Measurements from ENCODE around the gene ADGRG4.

The ADGRG4 gene

GRCh38 chrX:136376713-136377112 lies 76.0 kb downstream of the ADGRG4 start:
- Histone ChIP-seq H3K36me3 (ENCODE audit: control insufficient read depth in 4 of 4, insufficient read depth in 4 of 4, low read length in 3 of 4) (no peaks in the 10 kb centered on the region), H3K4me1 (ENCODE audit: control extremely low read depth in 1 of 4, control insufficient read depth in 4 of 4, insufficient read depth in 4 of 4, low read length in 3 of 4) (no peaks in the 10 kb centered on the region), H3K4me3 (ENCODE audit: control insufficient read depth in 1 of 7, extremely low read depth in 1 of 7, insufficient read depth in 4 of 7, low read depth in 2 of 7, low read length in 6 of 7) (no peak overlapping the region), H3K27me3 (replicated peaks in 2 of 5; ENCODE audit: control insufficient read depth in 4 of 5, insufficient read depth in 5 of 5, low read length in 4 of 5) (no peaks in the 10 kb centered on the region), H3K9me3 (ENCODE audit: control extremely low read depth in 1 of 5, control insufficient read depth in 4 of 5, insufficient read depth in 2 of 5, low read depth in 1 of 5, low read length in 4 of 5) (no peaks in the 10 kb centered on the region), H3K27ac (ENCODE audit: insufficient read depth in 1 of 2, low read depth in 1 of 2, low read length in 2 of 2, poor library complexity in 1 of 2, severe bottlenecking in 2 of 2) (no peak overlapping the region)
- CTCF ChIA-PET, result interaction anchor here (0.9 kb wide), 1 partner anchor 10 kb away, joined by 5 read pairs; no protein-coding TSS in a partner anchor
- no peak for DNase-seq
- 83% methylated on average over 2 of the region's 5 CpGs for WGBS (ENCODE audit: insufficient coverage)
- POLR2A ChIA-PET, result no interaction called here

- no peaks in the 10 kb centered on the region for H3K36me3 ChIP-seq (ENCODE audit: control insufficient read depth in 4 of 4, insufficient read depth in 4 of 4, low read length in 3 of 4)
- DNase-seq, result peak in 1 of 3 donors; percentile 3
- no peak overlapping the region for H3K27ac ChIP-seq (ENCODE audit: insufficient read depth in 1 of 2, low read depth in 1 of 2, low read length in 2 of 2, poor library complexity in 1 of 2, severe bottlenecking in 2 of 2)
- no CpG with 5 or more reads among the region's 1 CpG for WGBS (ENCODE audit: insufficient coverage)
- no peak overlapping the region for H3K4me3 ChIP-seq (ENCODE audit: control insufficient read depth in 1 of 7, extremely low read depth in 1 of 7, insufficient read depth in 4 of 7, low read depth in 2 of 7, low read length in 6 of 7)
- ChIA-PET CTCF (interaction anchor here (1.1 kb wide), 1 partner anchor 14 kb away, joined by 3 read pairs; no protein-coding TSS in a partner anchor), POLR2A (no interaction called here)
- H3K9me3 ChIP-seq (ENCODE audit: control extremely low read depth in 1 of 5, control insufficient read depth in 4 of 5, insufficient read depth in 2 of 5, low read depth in 1 of 5, low read length in 4 of 5), result no peaks in the 10 kb centered on the region
- H3K27me3 ChIP-seq (replicated peaks in 2 of 5; ENCODE audit: control insufficient read depth in 4 of 5, insufficient read depth in 5 of 5, low read length in 4 of 5), result no peaks in the 10 kb centered on the region
- no peaks in the 10 kb centered on the region for H3K4me1 ChIP-seq (ENCODE audit: control extremely low read depth in 1 of 4, control insufficient read depth in 4 of 4, insufficient read depth in 4 of 4, low read length in 3 of 4)
Observed at GRCh38 chrX:136380010-136380769, 79.4 kb downstream of the ADGRG4 start.

DNA sequence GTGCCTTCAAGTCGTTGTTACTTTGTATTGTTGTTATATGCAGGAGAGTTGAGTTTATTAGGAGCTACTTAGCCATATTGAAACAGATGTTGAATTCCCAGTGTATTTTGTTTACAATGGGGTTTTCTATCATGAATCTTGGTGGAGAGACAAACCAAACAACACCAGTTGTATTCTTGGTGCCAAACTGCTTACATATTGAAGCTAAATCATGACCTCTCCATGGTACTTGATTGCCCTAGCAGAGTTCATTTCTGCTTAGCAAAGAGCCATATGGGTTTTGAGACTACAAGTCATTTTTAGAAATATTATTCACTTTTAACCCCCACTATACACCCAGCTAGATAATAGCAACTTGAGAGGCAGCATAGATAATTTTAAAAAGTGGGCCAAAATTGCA lies 85.4 kb downstream of the ADGRG4 start:
- Histone ChIP-seq H3K27ac (ENCODE audit: insufficient read depth in 1 of 2, low read depth in 1 of 2, low read length in 2 of 2, poor library complexity in 1 of 2, severe bottlenecking in 2 of 2) (no peak overlapping the region), H3K36me3 (ENCODE audit: control insufficient read depth in 4 of 4, insufficient read depth in 4 of 4, low read length in 3 of 4) (no peaks in the 10 kb centered on the region), H3K4me1 (ENCODE audit: control extremely low read depth in 1 of 4, control insufficient read depth in 4 of 4, insufficient read depth in 4 of 4, low read length in 3 of 4) (no peaks in the 10 kb centered on the region), H3K4me3 (ENCODE audit: control insufficient read depth in 1 of 7, extremely low read depth in 1 of 7, insufficient read depth in 4 of 7, low read depth in 2 of 7, low read length in 6 of 7) (no peak overlapping the region), H3K9me3 (ENCODE audit: control extremely low read depth in 1 of 5, control insufficient read depth in 4 of 5, insufficient read depth in 2 of 5, low read depth in 1 of 5, low read length in 4 of 5) (peaks cover 0 to 1% (median 0%) of the 10 kb centered on the region in 5 experiments), H3K27me3 (replicated peaks in 2 of 5; ENCODE audit: control insufficient read depth in 4 of 5, insufficient read depth in 5 of 5, low read length in 4 of 5) (no peaks in the 10 kb centered on the region)
- ChIA-PET CTCF (no interaction called here), POLR2A (no interaction called here)
- DNase-seq, result no peak
- WGBS (ENCODE audit: insufficient coverage), result 71% methylated on average over 1 of the region's 1 CpG

DNA sequence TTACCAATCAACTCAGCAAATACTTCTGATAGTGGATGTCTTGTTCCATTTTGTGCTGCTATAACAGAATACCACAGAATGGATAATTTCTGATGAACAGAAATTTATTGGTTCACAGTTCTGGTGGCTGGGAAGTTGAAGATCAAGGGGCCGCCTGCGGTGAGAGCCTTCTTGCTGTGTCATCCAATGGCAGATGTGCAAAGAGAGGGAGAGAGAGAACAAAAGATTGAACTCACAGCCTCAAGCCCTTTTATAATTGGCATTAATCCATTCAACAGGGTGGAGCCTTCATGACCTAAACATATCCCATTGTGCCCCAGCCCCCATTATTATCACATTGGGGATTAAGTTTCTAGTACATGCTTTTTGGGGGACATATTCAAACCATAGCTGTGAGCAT lies 86.1 kb downstream of the ADGRG4 start:
- Histone ChIP-seq H3K9me3 (ENCODE audit: control extremely low read depth in 1 of 5, control insufficient read depth in 4 of 5, insufficient read depth in 2 of 5, low read depth in 1 of 5, low read length in 4 of 5) (peaks cover 0 to 1% (median 0%) of the 10 kb centered on the region in 5 experiments), H3K36me3 (ENCODE audit: control insufficient read depth in 4 of 4, insufficient read depth in 4 of 4, low read length in 3 of 4) (no peaks in the 10 kb centered on the region), H3K27ac (ENCODE audit: insufficient read depth in 1 of 2, low read depth in 1 of 2, low read length in 2 of 2, poor library complexity in 1 of 2, severe bottlenecking in 2 of 2) (no peak overlapping the region), H3K4me3 (ENCODE audit: control insufficient read depth in 1 of 7, extremely low read depth in 1 of 7, insufficient read depth in 4 of 7, low read depth in 2 of 7, low read length in 6 of 7) (no peak overlapping the region), H3K4me1 (ENCODE audit: control extremely low read depth in 1 of 4, control insufficient read depth in 4 of 4, insufficient read depth in 4 of 4, low read length in 3 of 4) (no peaks in the 10 kb centered on the region), H3K27me3 (replicated peaks in 2 of 5; ENCODE audit: control insufficient read depth in 4 of 5, insufficient read depth in 5 of 5, low read length in 4 of 5) (no peaks in the 10 kb centered on the region)
- CTCF ChIA-PET, result no interaction called here
- POLR2A ChIA-PET, result no interaction called here
- no CpG with 5 or more reads among the region's 2 CpGs for WGBS (ENCODE audit: insufficient coverage)
- DNase-seq, result no peak

DNA sequence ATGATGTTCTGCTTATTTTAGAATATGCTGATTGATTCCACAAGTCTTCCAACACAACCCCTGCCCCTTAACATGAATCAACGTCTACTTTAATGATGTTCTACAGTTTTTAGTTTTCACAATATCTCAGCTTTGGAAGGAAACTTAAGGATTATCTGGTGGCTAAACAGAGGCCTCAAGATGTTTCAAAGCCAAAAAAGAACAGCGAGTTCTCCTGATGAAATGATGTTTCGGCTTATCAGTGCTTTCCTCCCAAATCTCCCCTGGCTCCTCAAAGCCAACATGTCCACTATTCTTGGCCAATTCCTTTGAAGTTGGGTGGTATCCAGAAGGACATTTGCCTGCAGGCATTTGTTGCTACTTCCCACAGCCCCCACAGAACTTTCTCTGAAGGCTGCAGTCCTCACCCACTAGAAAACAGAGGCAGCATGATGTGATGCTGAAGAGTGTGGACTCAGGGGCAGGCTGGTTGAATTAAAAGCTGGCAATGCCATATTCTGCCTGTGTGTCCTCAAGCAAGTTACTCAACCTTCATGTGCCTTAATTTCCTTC lies 87.3 kb downstream of the ADGRG4 start:
- ChIA-PET POLR2A (interaction anchor here (0.6 kb wide), 1 partner anchor 28 kb away, joined by 3 read pairs; no protein-coding TSS in a partner anchor), CTCF (interaction anchor here (0.6 kb wide), 1 partner anchor 120 kb away, joined by 3 read pairs; no protein-coding TSS in a partner anchor)
- no peak overlapping the region for H3K4me3 ChIP-seq (ENCODE audit: control insufficient read depth in 1 of 7, extremely low read depth in 1 of 7, insufficient read depth in 4 of 7, low read depth in 2 of 7, low read length in 6 of 7)
- H3K9me3 ChIP-seq (ENCODE audit: control extremely low read depth in 1 of 5, control insufficient read depth in 4 of 5, insufficient read depth in 2 of 5, low read depth in 1 of 5, low read length in 4 of 5), result peaks cover 0 to 1% (median 0%) of the 10 kb centered on the region in 5 experiments
- H3K27me3 ChIP-seq (replicated peaks in 2 of 5; ENCODE audit: control insufficient read depth in 4 of 5, insufficient read depth in 5 of 5, low read length in 4 of 5), result no peaks in the 10 kb centered on the region
- DNase-seq, result no peak
- H3K27ac ChIP-seq (ENCODE audit: insufficient read depth in 1 of 2, low read depth in 1 of 2, low read length in 2 of 2, poor library complexity in 1 of 2, severe bottlenecking in 2 of 2), result no peak overlapping the region
- no peaks in the 10 kb centered on the region for H3K36me3 ChIP-seq (ENCODE audit: control insufficient read depth in 4 of 4, insufficient read depth in 4 of 4, low read length in 3 of 4)
- no peaks in the 10 kb centered on the region for H3K4me1 ChIP-seq (ENCODE audit: control extremely low read depth in 1 of 4, control insufficient read depth in 4 of 4, insufficient read depth in 4 of 4, low read length in 3 of 4)
- 89% methylated on average over 2 of the region's 3 CpGs for WGBS (ENCODE audit: insufficient coverage)

DNA sequence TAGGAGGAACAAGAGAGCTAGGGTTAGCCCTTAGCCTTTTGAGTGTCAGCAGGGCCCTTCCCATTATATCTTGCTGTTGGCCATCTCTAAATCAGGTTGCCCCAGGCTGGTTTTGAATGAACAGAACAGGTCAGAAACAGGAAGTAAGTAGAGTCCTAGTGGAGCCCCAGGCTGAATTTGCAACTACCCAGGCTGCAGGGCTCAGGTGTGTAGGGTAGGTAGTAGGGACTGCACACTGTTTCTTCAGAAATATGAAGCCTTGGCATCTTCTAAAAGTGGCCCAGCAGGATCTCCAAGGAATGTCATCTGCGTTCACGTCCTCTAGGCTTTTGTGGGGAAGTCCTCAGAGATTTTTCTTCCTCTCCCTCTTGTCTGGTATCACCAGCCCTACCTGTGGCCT lies 90.2 kb downstream of the ADGRG4 start:
- Histone ChIP-seq H3K4me3 (ENCODE audit: control insufficient read depth in 1 of 7, extremely low read depth in 1 of 7, insufficient read depth in 4 of 7, low read depth in 2 of 7, low read length in 6 of 7) (no peak overlapping the region), H3K27ac (ENCODE audit: insufficient read depth in 1 of 2, low read depth in 1 of 2, low read length in 2 of 2, poor library complexity in 1 of 2, severe bottlenecking in 2 of 2) (no peak overlapping the region), H3K27me3 (replicated peaks in 2 of 5; ENCODE audit: control insufficient read depth in 4 of 5, insufficient read depth in 5 of 5, low read length in 4 of 5) (no peaks in the 10 kb centered on the region), H3K9me3 (ENCODE audit: control extremely low read depth in 1 of 5, control insufficient read depth in 4 of 5, insufficient read depth in 2 of 5, low read depth in 1 of 5, low read length in 4 of 5) (peaks cover 0 to 1% (median 0%) of the 10 kb centered on the region in 5 experiments), H3K4me1 (ENCODE audit: control extremely low read depth in 1 of 4, control insufficient read depth in 4 of 4, insufficient read depth in 4 of 4, low read length in 3 of 4) (no peaks in the 10 kb centered on the region), H3K36me3 (ENCODE audit: control insufficient read depth in 4 of 4, insufficient read depth in 4 of 4, low read length in 3 of 4) (no peaks in the 10 kb centered on the region)
- CTCF ChIA-PET, result no interaction called here
- POLR2A ChIA-PET, result no interaction called here
- WGBS (ENCODE audit: insufficient coverage), result 75% methylated on average over 2 of the region's 2 CpGs
- DNase-seq, result no peak

GRCh38 chrX:136395271-136395670 lies 94.5 kb downstream of the ADGRG4 start:
- Histone ChIP-seq H3K4me1 (ENCODE audit: control extremely low read depth in 1 of 4, control insufficient read depth in 4 of 4, insufficient read depth in 4 of 4, low read length in 3 of 4) (no peaks in the 10 kb centered on the region), H3K36me3 (ENCODE audit: control insufficient read depth in 4 of 4, insufficient read depth in 4 of 4, low read length in 3 of 4) (no peaks in the 10 kb centered on the region), H3K4me3 (ENCODE audit: control insufficient read depth in 1 of 7, extremely low read depth in 1 of 7, insufficient read depth in 4 of 7, low read depth in 2 of 7, low read length in 6 of 7) (no peak overlapping the region), H3K27ac (ENCODE audit: insufficient read depth in 1 of 2, low read depth in 1 of 2, low read length in 2 of 2, poor library complexity in 1 of 2, severe bottlenecking in 2 of 2) (no peak overlapping the region), H3K9me3 (ENCODE audit: control extremely low read depth in 1 of 5, control insufficient read depth in 4 of 5, insufficient read depth in 2 of 5, low read depth in 1 of 5, low read length in 4 of 5) (no peaks in the 10 kb centered on the region), H3K27me3 (replicated peaks in 2 of 5; ENCODE audit: control insufficient read depth in 4 of 5, insufficient read depth in 5 of 5, low read length in 4 of 5) (peaks cover 0 to 4% (median 0%) of the 10 kb centered on the region in 5 experiments)
- no peak for DNase-seq
- CTCF ChIA-PET, result no interaction called here
- POLR2A ChIA-PET, result no interaction called here
- 100% methylated on average over 1 of the region's 3 CpGs for WGBS (ENCODE audit: insufficient coverage)

Measured in common myeloid progenitor, CD34-positive (primary cell).